ENCODE results near the gene LILRB4. TPM values are rescaled to one million over a fixed set of nuclear protein-coding genes. Genes with fewer than 3 reads are reported as not detected.
"Not testable (repeated sequence)": the region's sequence is repeated elsewhere in the genome, so short reads cannot be mapped to it uniquely, and the experiment has no call there.

Gene LILRB4
- total and polyA plus RNA-seq, 9 donors: 0.48 to 6.9 (median 1.0) TPM; not detected in 1

DNA sequence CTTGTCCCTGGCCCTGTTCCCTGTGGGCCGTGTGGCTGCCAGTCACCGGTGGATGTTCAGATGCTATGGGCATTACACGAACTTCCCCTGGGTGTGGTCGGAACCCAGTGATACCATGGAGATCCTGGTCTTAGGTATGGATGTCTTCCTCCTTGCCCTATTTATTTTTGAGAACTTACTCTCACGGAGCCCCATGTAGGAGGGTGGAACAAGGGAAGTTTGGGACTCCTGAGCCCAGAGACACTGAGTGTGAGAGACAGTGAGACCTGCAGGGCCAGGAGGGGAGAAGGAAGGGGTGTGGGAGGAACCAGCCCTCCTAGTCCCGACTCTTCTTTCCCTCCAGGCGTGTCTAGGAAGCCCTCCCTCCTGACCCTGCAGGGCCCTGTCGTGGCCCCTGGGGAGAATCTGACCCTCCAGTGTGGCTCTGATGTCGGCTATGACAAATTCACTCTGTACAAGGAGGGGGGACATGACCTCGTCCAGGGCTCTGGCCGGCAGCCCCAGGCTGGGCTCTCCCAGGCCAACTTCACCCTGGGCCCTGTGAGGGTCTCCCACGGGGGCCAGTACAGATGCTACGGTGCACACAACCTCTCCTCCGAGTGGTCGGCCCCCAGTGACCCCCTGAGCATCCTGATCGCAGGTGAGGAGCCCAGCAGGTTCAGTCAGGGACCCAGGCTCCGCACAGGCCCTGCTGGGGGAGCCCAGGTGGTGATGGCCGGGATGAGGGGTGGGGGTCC is 46.6 kb downstream of the LILRB4 start:
- Histone ChIP-seq H3K9me3 (no peaks in the 10 kb centered on the region), H3K27me3 (no peaks in the 10 kb centered on the region), H3K36me3 (no peaks in the 10 kb centered on the region), H3K4me1 (ENCODE audit: insufficient read depth) (no peaks in the 10 kb centered on the region), H3K4me3 (no peak overlapping the region), H3K27ac (no peak overlapping the region)
- intact Hi-C loops (cut with DNase I): no loop called here
- TF ChIP-seq, protein P1, sequence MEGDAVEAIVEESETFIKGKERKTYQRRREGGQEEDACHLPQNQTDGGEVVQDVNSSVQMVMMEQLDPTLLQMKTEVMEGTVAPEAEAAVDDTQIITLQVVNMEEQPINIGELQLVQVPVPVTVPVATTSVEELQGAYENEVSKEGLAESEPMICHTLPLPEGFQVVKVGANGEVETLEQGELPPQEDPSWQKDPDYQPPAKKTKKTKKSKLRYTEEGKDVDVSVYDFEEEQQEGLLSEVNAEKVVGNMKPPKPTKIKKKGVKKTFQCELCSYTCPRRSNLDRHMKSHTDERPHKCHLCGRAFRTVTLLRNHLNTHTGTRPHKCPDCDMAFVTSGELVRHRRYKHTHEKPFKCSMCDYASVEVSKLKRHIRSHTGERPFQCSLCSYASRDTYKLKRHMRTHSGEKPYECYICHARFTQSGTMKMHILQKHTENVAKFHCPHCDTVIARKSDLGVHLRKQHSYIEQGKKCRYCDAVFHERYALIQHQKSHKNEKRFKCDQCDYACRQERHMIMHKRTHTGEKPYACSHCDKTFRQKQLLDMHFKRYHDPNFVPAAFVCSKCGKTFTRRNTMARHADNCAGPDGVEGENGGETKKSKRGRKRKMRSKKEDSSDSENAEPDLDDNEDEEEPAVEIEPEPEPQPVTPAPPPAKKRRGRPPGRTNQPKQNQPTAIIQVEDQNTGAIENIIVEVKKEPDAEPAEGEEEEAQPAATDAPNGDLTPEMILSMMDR (IDR thresholded peaks at IDR 0.05): no peak
- TF ChIP-seq POLR2A (IDR thresholded peaks at IDR 0.05) (no peak), EP300 (IDR thresholded peaks at IDR 0.05) (no peak)
- DNase-seq: no peak
- WGBS, 3 donors: 61 to 73% (median 71%) methylated on average over 15 to 18 of the region's 18 CpGs

DNA sequence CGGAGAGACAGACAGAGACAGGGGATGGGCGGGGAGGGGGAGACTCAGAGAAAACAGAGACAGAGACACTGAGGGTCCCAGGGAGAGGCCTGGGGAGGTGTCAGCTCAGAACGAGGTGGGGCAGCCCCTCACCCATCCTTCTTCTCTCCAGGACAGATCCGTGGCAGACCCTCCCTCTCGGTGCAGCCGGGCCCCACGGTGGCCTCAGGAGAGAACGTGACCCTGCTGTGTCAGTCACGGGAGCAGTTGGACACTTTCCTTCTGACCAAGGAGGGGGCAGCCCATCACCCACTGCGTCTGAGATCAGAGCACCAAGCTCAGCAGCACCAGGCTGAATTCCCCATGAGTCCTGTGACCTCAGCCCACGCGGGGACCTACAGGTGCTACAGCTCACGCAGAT is 47.2 kb downstream of the LILRB4 start:
- DNase-seq; H3K4me3 ChIP-seq; H3K27ac ChIP-seq; intact Hi-C loops (cut with DNase I); H3K27me3 ChIP-seq; H3K36me3 ChIP-seq; H3K9me3 ChIP-seq; H3K4me1 ChIP-seq (ENCODE audit: insufficient read depth): not testable (repeated sequence)
- 48 to 67% (median 66%) methylated on average over 12 of the region's 13 CpGs for WGBS, 3 donors

Small RNA genes within 50 kb of the gene (microRNA-seq; reads per million reads assigned to microRNA genes)
- 0 reads per million in 3 donors for gene MIR8061

Small RNA genes within 50 kb of the gene (small RNA-seq; reads per million reads assigned to genes)
- gene AC245036.3 (not detected), gene AC245128.2 (not detected), gene MIR8061 (not detected)

Other genes starting within 250 kb of the LILRB4 start
- gene TTYH1, start 247.5 kb upstream of the LILRB4 start, total RNA-seq: 10 to 100 TPM in 1 of 7 donors, 1 to 10 TPM in 5, under 1 TPM in 1; 0.95 to 34.2 (median 7.5) TPM
- gene TTYH1, start 247.5 kb upstream of the LILRB4 start, polyA plus RNA-seq: 1 to 10 TPM in 1 of 2 donors, under 1 TPM in 1; 0.25 to 1.3 TPM
- gene LENG8, start 213.8 kb upstream of the LILRB4 start, total RNA-seq: 100 to 1,000 TPM; 105 to 207 (median 156) TPM
- 100 to 1,000 TPM in 1 of 2 donors, 10 to 100 TPM in 1; 29.9 to 122 TPM for gene LENG8, start 213.8 kb upstream of the LILRB4 start, polyA plus RNA-seq
- gene LENG9, start 199.2 kb upstream of the LILRB4 start, total RNA-seq: 1 to 10 TPM; 2.7 to 8.3 (median 5.5) TPM
- 1 to 10 TPM in 1 of 2 donors, under 1 TPM in 1; 0.70 to 3.0 TPM for gene LENG9, start 199.2 kb upstream of the LILRB4 start, polyA plus RNA-seq
- gene CDC42EP5, start 189.7 kb upstream of the LILRB4 start, total RNA-seq: 10 to 100 TPM in 6 of 7 donors, 1 to 10 TPM in 1; 7.8 to 31.0 (median 18.8) TPM
- gene CDC42EP5, start 189.7 kb upstream of the LILRB4 start, polyA plus RNA-seq: 10 to 100 TPM in 1 of 2 donors, under 1 TPM in 1; 0.55 to 13.2 TPM
- not detected for gene LAIR2, start 160.2 kb upstream of the LILRB4 start, total RNA-seq
- not detected for gene LAIR2, start 160.2 kb upstream of the LILRB4 start, polyA plus RNA-seq
- 1 to 10 TPM in 4 of 7 donors, under 1 TPM in 3; 0.60 to 5.5 (median 1.4) TPM for gene LILRA2, start 89.2 kb upstream of the LILRB4 start, total RNA-seq
- 1 to 10 TPM in 1 of 2 donors, under 1 TPM in 1; 0.56 to 3.7 TPM for gene LILRA2, start 89.2 kb upstream of the LILRB4 start, polyA plus RNA-seq
- gene LILRA1, start 69.4 kb upstream of the LILRB4 start, total RNA-seq: 1 to 10 TPM in 1 of 7 donors, under 1 TPM in 6; 0.23 to 3.1 (median 0.36) TPM
- 1 to 10 TPM in 1 of 2 donors, under 1 TPM in 1; 0.15 to 1.7 TPM for gene LILRA1, start 69.4 kb upstream of the LILRB4 start, polyA plus RNA-seq
- 10 to 100 TPM in 1 of 7 donors, 1 to 10 TPM in 3, under 1 TPM in 3; 0.60 to 12.1 (median 1.6) TPM for gene LILRB1, start 32.5 kb upstream of the LILRB4 start, total RNA-seq
- gene LILRB1, start 32.5 kb upstream of the LILRB4 start, polyA plus RNA-seq: 1 to 10 TPM in 1 of 2 donors, under 1 TPM in 1; 0.63 to 1.9 TPM
- not detected for gene KIR3DL3, start 61.5 kb downstream of the LILRB4 start, total RNA-seq
- not detected for gene KIR3DL3, start 61.5 kb downstream of the LILRB4 start, polyA plus RNA-seq
- not detected for gene KIR2DL3, start 75.5 kb downstream of the LILRB4 start, total RNA-seq
- under 1 TPM in 1 of 2 donors, not detected in 1; 0.45 TPM for gene KIR2DL3, start 75.5 kb downstream of the LILRB4 start, polyA plus RNA-seq
- gene KIR2DL1, start 106.8 kb downstream of the LILRB4 start, total RNA-seq: not detected
- gene KIR2DL1, start 106.8 kb downstream of the LILRB4 start, polyA plus RNA-seq: under 1 TPM in 1 of 2 donors, not detected in 1; 0.12 TPM
- gene KIR2DL4, start 140.6 kb downstream of the LILRB4 start, total RNA-seq: not detected
- gene KIR2DL4, start 140.6 kb downstream of the LILRB4 start, polyA plus RNA-seq: under 1 TPM in 1 of 2 donors, not detected in 1; 0.23 TPM
- not detected for gene KIR3DL1, start 153.5 kb downstream of the LILRB4 start, total RNA-seq
- gene KIR3DL1, start 153.5 kb downstream of the LILRB4 start, polyA plus RNA-seq: not detected
- not detected for gene KIR2DS4, start 169.7 kb downstream of the LILRB4 start, total RNA-seq
- gene KIR2DS4, start 169.7 kb downstream of the LILRB4 start, polyA plus RNA-seq: under 1 TPM in 1 of 2 donors, not detected in 1; 0.40 TPM
- gene KIR3DL2, start 187.5 kb downstream of the LILRB4 start, total RNA-seq: not detected
- under 1 TPM in 1 of 2 donors, not detected in 1; 0.32 TPM for gene KIR3DL2, start 187.5 kb downstream of the LILRB4 start, polyA plus RNA-seq
- 1 to 10 TPM in 3 of 7 donors, under 1 TPM in 1, not detected in 3; 0.15 to 2.8 (median 1.7) TPM for gene FCAR, start 211.2 kb downstream of the LILRB4 start, total RNA-seq
- under 1 TPM in 1 of 2 donors, not detected in 1; 0.13 TPM for gene FCAR, start 211.2 kb downstream of the LILRB4 start, polyA plus RNA-seq
- under 1 TPM in 1 of 7 donors, not detected in 6; 0.66 TPM for gene NCR1, start 243.2 kb downstream of the LILRB4 start, total RNA-seq
- gene NCR1, start 243.2 kb downstream of the LILRB4 start, polyA plus RNA-seq: under 1 TPM in 1 of 2 donors, not detected in 1; 0.33 TPM

Measured in ovary (tissue), 9 donors.